ENCODE data around the gene SPRR2B. TPM values are rescaled to one million over a fixed set of nuclear protein-coding genes. Genes with fewer than 3 reads are reported as not detected.
A peak's percentile ranks its signal among the peaks of the same experiment; 100 is the strongest.

Gene SPRR2B
- total RNA-seq, 1 donor from 2014 or later: not detected

DNA sequence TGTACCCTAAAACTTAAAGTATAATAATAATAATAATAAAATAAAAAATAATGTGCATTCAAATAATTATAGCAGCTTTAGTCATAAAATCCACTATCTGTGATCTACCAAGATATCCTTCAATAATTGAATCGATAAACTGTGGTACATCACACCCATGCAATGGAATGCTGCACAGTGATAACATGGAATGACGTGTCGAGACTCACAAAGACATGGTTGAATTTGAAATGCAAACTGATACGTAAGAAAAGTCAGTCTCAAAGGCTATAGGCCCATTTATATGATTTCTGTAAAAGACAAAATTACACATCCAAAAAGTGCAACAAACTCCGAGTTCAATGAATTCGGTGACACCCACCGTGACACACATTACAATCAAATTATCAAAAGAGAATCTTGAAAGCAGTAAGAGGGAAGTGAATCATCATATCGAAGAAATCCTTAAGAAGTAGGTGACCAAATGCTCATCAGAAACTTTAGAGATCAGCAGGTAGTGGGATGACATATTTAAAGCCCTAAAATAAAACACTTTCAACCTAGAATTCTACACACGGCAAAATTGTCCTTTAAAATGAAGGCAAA, 28.1 kb upstream of the SPRR2B start:
- no peak overlapping the region for H3K27ac Mint-ChIP-seq
- H3K36me3 Mint-ChIP-seq: no peaks in the 10 kb centered on the region
- peaks cover 1% of the 10 kb centered on the region for H3K27me3 Mint-ChIP-seq (ENCODE audit: low read depth)
- no peak overlapping the region for H3K4me3 Mint-ChIP-seq
- peaks cover 7% of the 10 kb centered on the region for H3K9me3 Mint-ChIP-seq
- peaks cover 19% of the 10 kb centered on the region for H3K4me1 Mint-ChIP-seq
- TF ChIP-seq, protein P1, sequence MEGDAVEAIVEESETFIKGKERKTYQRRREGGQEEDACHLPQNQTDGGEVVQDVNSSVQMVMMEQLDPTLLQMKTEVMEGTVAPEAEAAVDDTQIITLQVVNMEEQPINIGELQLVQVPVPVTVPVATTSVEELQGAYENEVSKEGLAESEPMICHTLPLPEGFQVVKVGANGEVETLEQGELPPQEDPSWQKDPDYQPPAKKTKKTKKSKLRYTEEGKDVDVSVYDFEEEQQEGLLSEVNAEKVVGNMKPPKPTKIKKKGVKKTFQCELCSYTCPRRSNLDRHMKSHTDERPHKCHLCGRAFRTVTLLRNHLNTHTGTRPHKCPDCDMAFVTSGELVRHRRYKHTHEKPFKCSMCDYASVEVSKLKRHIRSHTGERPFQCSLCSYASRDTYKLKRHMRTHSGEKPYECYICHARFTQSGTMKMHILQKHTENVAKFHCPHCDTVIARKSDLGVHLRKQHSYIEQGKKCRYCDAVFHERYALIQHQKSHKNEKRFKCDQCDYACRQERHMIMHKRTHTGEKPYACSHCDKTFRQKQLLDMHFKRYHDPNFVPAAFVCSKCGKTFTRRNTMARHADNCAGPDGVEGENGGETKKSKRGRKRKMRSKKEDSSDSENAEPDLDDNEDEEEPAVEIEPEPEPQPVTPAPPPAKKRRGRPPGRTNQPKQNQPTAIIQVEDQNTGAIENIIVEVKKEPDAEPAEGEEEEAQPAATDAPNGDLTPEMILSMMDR (IDR thresholded peaks at IDR 0.05; ENCODE audit: unreplicated experiment): no peak
- no peak for DNase-seq (ENCODE audit: low spot score in 2 of 2, unreplicated experiment in 2 of 2)

DNA sequence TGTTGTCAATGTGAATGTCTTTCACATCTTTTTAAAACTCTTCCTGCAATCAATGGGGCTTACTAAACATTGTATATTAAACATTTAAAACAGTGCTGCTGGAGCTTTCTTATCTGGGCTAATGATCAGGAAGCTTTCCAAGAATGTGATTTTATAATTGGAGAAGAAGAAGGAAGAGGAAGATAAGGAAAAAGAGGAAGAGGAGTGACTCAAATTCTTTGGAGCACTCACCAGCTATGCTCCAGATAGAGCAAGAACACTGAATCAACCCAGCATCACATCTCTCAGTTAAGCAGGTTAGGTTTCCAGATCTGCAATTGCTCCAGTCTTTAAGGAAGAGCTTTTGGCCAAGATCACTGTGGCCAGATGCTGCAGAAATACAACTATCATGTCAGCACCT, 24.4 kb upstream of the SPRR2B start:
- Mint-ChIP-seq H3K4me3 (no peak overlapping the region), H3K4me1 (peaks cover 19% of the 10 kb centered on the region), H3K9me3 (no peaks in the 10 kb centered on the region), H3K36me3 (no peaks in the 10 kb centered on the region), H3K27ac (no peak overlapping the region), H3K27me3 (ENCODE audit: low read depth) (peaks cover 1% of the 10 kb centered on the region)
- DNase-seq (ENCODE audit: low spot score in 2 of 2, unreplicated experiment in 2 of 2): no peak
- TF ChIP-seq, protein P1 (IDR thresholded peaks at IDR 0.05; ENCODE audit: unreplicated experiment): no peak

DNA sequence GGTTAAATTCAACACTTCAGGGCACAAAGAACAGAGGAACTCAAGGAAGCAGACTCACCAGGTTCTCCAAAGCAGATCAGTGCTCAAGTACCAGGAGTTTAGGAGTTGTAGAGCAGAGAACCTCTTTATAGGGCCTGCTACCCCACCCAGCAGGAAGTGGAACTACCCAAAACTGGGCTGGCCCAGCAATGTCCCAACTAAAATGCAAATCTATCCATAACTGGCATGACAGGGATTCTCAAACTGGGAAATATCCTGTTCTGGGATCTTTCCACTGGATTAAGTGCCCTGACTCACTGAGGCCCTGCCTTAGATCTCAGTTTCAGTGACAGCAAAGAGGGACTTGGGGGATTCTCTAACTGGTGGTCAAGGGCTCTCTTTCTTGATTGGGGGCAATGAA, 23.0 kb upstream of the SPRR2B start, which contains the start of gene SPRR2E:
TSS of gene SPRR2E (minus strand) at position 101 of the 400 bp plus-strand sequence. CDS start 775 bp downstream, outside the sequence.
- Mint-ChIP-seq H3K4me1 (peaks cover 19% of the 10 kb centered on the region), H3K4me3 (no peak within 1 kb of the TSS), H3K36me3 (no peaks in the 10 kb centered on the region), H3K9me3 (peaks cover 6% of the 10 kb centered on the region), H3K27ac (no peak within 1 kb of the TSS), H3K27me3 (ENCODE audit: low read depth) (peaks cover 1% of the 10 kb centered on the region)
- TF ChIP-seq, protein P1 (IDR thresholded peaks at IDR 0.05; ENCODE audit: unreplicated experiment): no peak
- no peak for DNase-seq (ENCODE audit: low spot score in 2 of 2, unreplicated experiment in 2 of 2)

DNA sequence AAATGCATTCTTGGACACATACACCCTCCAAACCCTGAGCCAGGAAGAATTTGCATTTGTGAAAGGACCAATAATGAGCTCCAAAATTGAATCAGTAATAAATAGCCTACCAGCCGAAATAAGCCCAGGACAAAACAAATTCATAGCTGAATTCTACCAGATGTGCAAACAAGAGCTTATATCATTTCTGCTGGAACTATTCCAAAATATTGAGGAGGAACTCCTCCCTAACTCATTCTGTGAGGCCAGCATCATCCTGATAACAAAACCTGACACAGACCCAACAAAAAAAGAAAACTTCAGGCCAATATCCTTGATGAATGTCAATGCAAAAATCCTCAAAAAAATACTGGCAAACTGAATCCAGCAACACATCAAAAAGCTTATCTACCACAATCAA, 16.2 kb upstream of the SPRR2B start:
- TF ChIP-seq, protein P1 (IDR thresholded peaks at IDR 0.05; ENCODE audit: unreplicated experiment): no peak
- peaks cover 3% of the 10 kb centered on the region for H3K27me3 Mint-ChIP-seq (ENCODE audit: low read depth)
- peaks cover 17% of the 10 kb centered on the region for H3K4me1 Mint-ChIP-seq
- H3K9me3 Mint-ChIP-seq: peaks cover 33% of the 10 kb centered on the region
- H3K27ac Mint-ChIP-seq: peak overlapping the region; percentile 78
- H3K36me3 Mint-ChIP-seq: no peaks in the 10 kb centered on the region
- H3K4me3 Mint-ChIP-seq: no peak overlapping the region
- no peak for DNase-seq (ENCODE audit: low spot score in 2 of 2, unreplicated experiment in 2 of 2)

DNA sequence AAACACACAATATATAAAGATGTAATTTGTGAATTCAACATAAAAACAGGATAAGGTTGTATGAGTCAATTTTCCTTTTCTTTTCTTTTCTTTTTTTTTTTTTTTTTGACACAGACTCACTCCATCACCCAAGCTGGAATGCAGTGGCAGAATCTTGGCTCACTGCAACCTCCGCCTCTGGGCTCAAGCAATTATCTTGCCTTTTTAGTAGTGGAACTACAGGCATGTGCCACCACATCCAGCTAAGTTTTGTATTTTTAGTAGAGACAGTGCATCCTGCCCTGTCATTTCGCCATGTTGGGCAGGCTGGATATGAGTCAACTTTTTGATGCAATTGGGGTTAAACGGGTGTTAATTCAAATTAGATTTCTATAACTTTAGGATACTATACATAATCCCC, 10.3 kb upstream of the SPRR2B start:
- Mint-ChIP-seq H3K36me3 (no peaks in the 10 kb centered on the region), H3K4me3 (no peak overlapping the region), H3K27me3 (ENCODE audit: low read depth) (peaks cover 3% of the 10 kb centered on the region), H3K9me3 (peaks cover 34% of the 10 kb centered on the region), H3K27ac (no peak overlapping the region), H3K4me1 (peaks cover 5% of the 10 kb centered on the region)
- TF ChIP-seq, protein P1 (IDR thresholded peaks at IDR 0.05; ENCODE audit: unreplicated experiment): no peak
- DNase-seq (ENCODE audit: low spot score in 2 of 2, unreplicated experiment in 2 of 2): no peak
